CD4-positive, alpha-beta T cell (primary cell): Measurements from ENCODE around the gene IRF6. TPM values are rescaled to one million over a fixed set of nuclear protein-coding genes. Genes with fewer than 3 reads are reported as not detected.

Experiments
- ATAC-seq: fragments of 200-7000 bp; cut with Tn5 transposase; one replicate; pipeline ENCODE4 v1.10.0; 2022; ENCODE audit warnings: mild to moderate bottlenecking; ENCODE audit not compliant: poor library complexity
- CTCF ChIA-PET: fragments of 350-600 bp; sonication (Branson Sonifier 250); formaldehyde crosslinking; loops from one replicate; lab custom pipeline; 2021; ENCODE audit warnings: antibody characterized with exemption, inconsistent platforms; lab: Charles Lee
- POLR2A ChIA-PET: fragments of 350-600 bp; sonication (Branson Sonifier 250); formaldehyde crosslinking; loops from one replicate; lab custom pipeline; 2021; ENCODE audit warnings: antibody characterized with exemption, inconsistent platforms; lab: Charles Lee
- DNase-seq, 14 experiments: peaks; one replicate each; pipeline ENCODE4 v3.0.0-alpha.2; 2013 to 2020; ENCODE audit warnings: mixed read lengths in 2 of 14
- H3K27ac ChIP-seq, 2 donors: one replicate each; pipeline versions ENCODE4 v1.5.1 to v1.7.0; 2013; ENCODE audit warnings: low read length in 2 of 2, low read depth in 1 of 2, mild to moderate bottlenecking in 1 of 2
- H3K27me3 ChIP-seq, 2 experiments: 1 replicate in 1 of 2; 2 replicates in 1 of 2; pipeline versions ENCODE4 v1.6.1 to v1.7.0; 2013; ENCODE audit warnings: low read length in 2 of 2, control low read depth in 1 of 2, mild to moderate bottlenecking in 1 of 2, moderate library complexity in 1 of 2; ENCODE audit not compliant: insufficient read depth in 2 of 2, control insufficient read depth in 1 of 2
- H3K36me3 ChIP-seq: one replicate; pipeline ENCODE4 v1.6.1; 2013; ENCODE audit warnings: low read length, control low read depth; ENCODE audit not compliant: insufficient read depth
- H3K4me1 ChIP-seq: one replicate; pipeline ENCODE4 v1.6.1; 2013; ENCODE audit warnings: low read length, control low read depth; ENCODE audit not compliant: insufficient read depth
- H3K4me3 ChIP-seq: one replicate; pipeline ENCODE4 v1.5.1; 2013; ENCODE audit warnings: mild to moderate bottlenecking, low read length, moderate library complexity
- H3K9me3 ChIP-seq, 2 experiments: 1 replicate in 1 of 2; 2 replicates in 1 of 2; pipeline versions ENCODE4 v1.6.1 to v1.7.0; 2013; ENCODE audit warnings: low read length in 2 of 2, mild to moderate bottlenecking in 2 of 2, control low read depth in 1 of 2, moderate library complexity in 1 of 2; ENCODE audit not compliant: control insufficient read depth in 1 of 2, insufficient read depth in 1 of 2
- H3K27ac Mint-ChIP-seq: one replicate; pipeline ENCODE4 v1.8.0; 2020; ENCODE audit warnings: mixed read lengths
- H3K27me3 Mint-ChIP-seq: one replicate; pipeline ENCODE4 v1.8.0; 2021; ENCODE audit warnings: mixed read lengths
- H3K36me3 Mint-ChIP-seq: one replicate; pipeline ENCODE4 v1.8.0; 2021; ENCODE audit warnings: low read depth, mixed read lengths
- H3K4me1 Mint-ChIP-seq: one replicate; pipeline ENCODE4 v1.8.0; 2021; ENCODE audit warnings: low read depth, mixed read lengths
- H3K4me3 Mint-ChIP-seq: one replicate; pipeline ENCODE4 v1.8.0; 2020; ENCODE audit warnings: mild to moderate bottlenecking, mixed read lengths
- H3K9me3 Mint-ChIP-seq: one replicate; pipeline ENCODE4 v1.8.0; 2020; ENCODE audit warnings: mixed read lengths
- CTCF ChIP-seq: fragments of 200-600 bp; IDR thresholded peaks from one replicate; pipeline ENCODE4 v1.8.0; 2022; ENCODE audit warnings: antibody characterized with exemption, mild to moderate bottlenecking
- intact Hi-C, 2 experiments: fragments of 100-400 bp; cut with DNase I in 1 of 2; cut with micrococcal nuclease in 1 of 2; formaldehyde crosslinking; loops; one replicate each; pipeline versions ENCODE4 v1.15.1 to v1.9.0; 2023 to 2025; cut with DNase I, micrococcal nuclease
- total RNA-seq, 174 experiments: library from RNA in 2 of 174; stranded (reverse) in 2 of 174; gene quantifications; one replicate each; pipeline ENCODE4 v1.2.3 and lab custom pipeline; 2021 to 2026

The IRF6 gene
- total RNA-seq, 2 experiments from 2014 or later = 0.74 to 1.7 TPM

- Histone ChIP-seq H3K27me3 (no peaks in the 10 kb centered on the region), H3K4me1 (no peaks in the 10 kb centered on the region), H3K4me3 (no peak overlapping the region), H3K36me3 (peaks cover 97% of the 10 kb centered on the region), H3K9me3 (no peaks in the 10 kb centered on the region), H3K27ac (no peak overlapping the region)
- H3K27me3 Mint-ChIP-seq = no peaks in the 10 kb centered on the region
- ATAC-seq (no peak), DNase-seq (no peak)
- peak overlapping the region; percentile 2 for H3K27ac Mint-ChIP-seq
- H3K4me3 Mint-ChIP-seq = no peak overlapping the region
- no peak for TF ChIP-seq CTCF
- intact Hi-C loops = no loop called here
- CTCF ChIA-PET = interaction anchor here (0.8 to 1.6 kb wide), 2 partner anchors 19 to 21 kb away, joined by 3 read pairs; no protein-coding TSS in a partner anchor
- peaks cover 34% of the 10 kb centered on the region for H3K4me1 Mint-ChIP-seq
- H3K9me3 Mint-ChIP-seq = no peaks in the 10 kb centered on the region
- POLR2A ChIA-PET = no interaction called here
- peaks cover 97% of the 10 kb centered on the region for H3K36me3 Mint-ChIP-seq
These were observed 34.7 kb upstream of the IRF6 start for GRCh38 chr1:209840611-209841010.

GRCh38 chr1:209839875-209840546 lies 34.1 kb upstream of the IRF6 start:
- TF ChIP-seq CTCF = no peak
- DNase-seq = no peak
- no peaks in the 10 kb centered on the region for H3K27me3 Mint-ChIP-seq
- ATAC-seq = no peak
- peaks cover 28% of the 10 kb centered on the region for H3K4me1 Mint-ChIP-seq
- CTCF ChIA-PET = interaction anchor here (0.8 to 1.6 kb wide), 2 partner anchors 20 to 21 kb away, joined by 3 read pairs; no protein-coding TSS in a partner anchor
- no peaks in the 10 kb centered on the region for H3K9me3 ChIP-seq
- H3K9me3 Mint-ChIP-seq = no peaks in the 10 kb centered on the region
- no peak overlapping the region for H3K4me3 Mint-ChIP-seq
- H3K27ac Mint-ChIP-seq = peak overlapping the region; percentile 2
- H3K36me3 ChIP-seq = peaks cover 97% of the 10 kb centered on the region
- H3K4me1 ChIP-seq = no peaks in the 10 kb centered on the region
- peaks cover 97% of the 10 kb centered on the region for H3K36me3 Mint-ChIP-seq
- intact Hi-C loops = loop anchor here in 1 of 2 experiments (5.0 kb wide), 1 partner anchor 1517 kb away; no protein-coding TSS in a partner anchor
- H3K27ac ChIP-seq = no peak overlapping the region
- no peak overlapping the region for H3K4me3 ChIP-seq
- POLR2A ChIA-PET = no interaction called here
- no peaks in the 10 kb centered on the region for H3K27me3 ChIP-seq

GRCh38 chr1:209838537-209838936 lies 32.6 kb upstream of the IRF6 start:
- peaks cover 35% of the 10 kb centered on the region for H3K4me1 Mint-ChIP-seq
- H3K9me3 Mint-ChIP-seq = no peaks in the 10 kb centered on the region
- intact Hi-C loops = loop anchor here in 1 of 2 experiments (5.0 kb wide), 1 partner anchor 1519 kb away; no protein-coding TSS in a partner anchor
- no peak for DNase-seq
- Histone ChIP-seq H3K27me3 (no peaks in the 10 kb centered on the region), H3K36me3 (peaks cover 99% of the 10 kb centered on the region), H3K27ac (no peak overlapping the region), H3K9me3 (no peaks in the 10 kb centered on the region), H3K4me3 (no peak overlapping the region), H3K4me1 (no peaks in the 10 kb centered on the region)
- ChIA-PET POLR2A (no interaction called here), CTCF (interaction anchor here (1.0 kb wide), 1 partner anchor 11 kb away, joined by 3 read pairs; the partner anchor contains the start of gene UTP25)
- ATAC-seq = no peak
- TF ChIP-seq CTCF = no peak
- H3K4me3 Mint-ChIP-seq = no peak overlapping the region
- no peaks in the 10 kb centered on the region for H3K27me3 Mint-ChIP-seq
- no peak overlapping the region for H3K27ac Mint-ChIP-seq
- H3K36me3 Mint-ChIP-seq = peaks cover 100% of the 10 kb centered on the region
